IMR-90 (cell line): ENCODE measurements around the gene IGHMBP2.

Source experiments
- CHD1 ChIP-seq: IDR thresholded peaks from 2 replicates; pipeline ENCODE4 v1.6.1; 2012; ENCODE audit warnings: low read depth, low read length, improper control_type of control experiment
- FOS ChIP-seq: fragments of 150-350 bp; IDR thresholded peaks from 2 replicates; pipeline ENCODE4 v1.6.1; 2016; ENCODE audit warnings: low read depth, low read length
- MAFK ChIP-seq: IDR thresholded peaks from 2 replicates; pipeline ENCODE4 v1.6.1; 2012; ENCODE audit warnings: low read depth, low read length, improper control_type of control experiment
- MXI1 ChIP-seq: IDR thresholded peaks from 2 replicates; pipeline ENCODE4 v1.6.1; 2012; ENCODE audit warnings: low read depth, mild to moderate bottlenecking, low read length, moderate library complexity, borderline replicate concordance
- POLR2A ChIP-seq: IDR thresholded peaks from 2 replicates; pipeline ENCODE4 v1.6.1; 2012; ENCODE audit warnings: mild to moderate bottlenecking, low read depth, low read length
- RAD21 ChIP-seq: IDR thresholded peaks from 2 replicates; pipeline ENCODE4 v1.6.1; 2012; ENCODE audit warnings: low read length, improper control_type of control experiment
- RCOR1 ChIP-seq: IDR thresholded peaks from 2 replicates; pipeline ENCODE4 v1.6.1; 2012; ENCODE audit warnings: mild to moderate bottlenecking, low read length, improper control_type of control experiment; ENCODE audit not compliant: insufficient replicate concordance
- RFX5 ChIP-seq: IDR thresholded peaks from 2 replicates; pipeline ENCODE4 v1.8.0; 2012; ENCODE audit warnings: low read depth, mild to moderate bottlenecking, low read length, moderate library complexity
- SMC3 ChIP-seq: fragments of 150-350 bp; IDR thresholded peaks from 2 replicates; pipeline ENCODE4 v1.6.1; 2016; ENCODE audit warnings: low read depth, mild to moderate bottlenecking, antibody characterized with exemption, low read length, moderate library complexity
- TF ChIP-seq, protein P1 (sequence below): conservative IDR thresholded peaks from 2 replicates; pipeline ENCODE4 v1.5.1; 2012; ENCODE audit warnings: mild to moderate bottlenecking, low read depth, low read length, improper control_type of control experiment
- TF ChIP-seq, protein P2 (sequence below): fragments of 150-350 bp; IDR thresholded peaks from 2 replicates; pipeline ENCODE4 v1.6.1; 2017; ENCODE audit warnings: mild to moderate bottlenecking, antibody characterized with exemption, low read length, low read depth

GRCh38 chr11:68868221-68868835 is 35.4 kb upstream of the IGHMBP2 start:
- TF ChIP-seq, protein P1, sequence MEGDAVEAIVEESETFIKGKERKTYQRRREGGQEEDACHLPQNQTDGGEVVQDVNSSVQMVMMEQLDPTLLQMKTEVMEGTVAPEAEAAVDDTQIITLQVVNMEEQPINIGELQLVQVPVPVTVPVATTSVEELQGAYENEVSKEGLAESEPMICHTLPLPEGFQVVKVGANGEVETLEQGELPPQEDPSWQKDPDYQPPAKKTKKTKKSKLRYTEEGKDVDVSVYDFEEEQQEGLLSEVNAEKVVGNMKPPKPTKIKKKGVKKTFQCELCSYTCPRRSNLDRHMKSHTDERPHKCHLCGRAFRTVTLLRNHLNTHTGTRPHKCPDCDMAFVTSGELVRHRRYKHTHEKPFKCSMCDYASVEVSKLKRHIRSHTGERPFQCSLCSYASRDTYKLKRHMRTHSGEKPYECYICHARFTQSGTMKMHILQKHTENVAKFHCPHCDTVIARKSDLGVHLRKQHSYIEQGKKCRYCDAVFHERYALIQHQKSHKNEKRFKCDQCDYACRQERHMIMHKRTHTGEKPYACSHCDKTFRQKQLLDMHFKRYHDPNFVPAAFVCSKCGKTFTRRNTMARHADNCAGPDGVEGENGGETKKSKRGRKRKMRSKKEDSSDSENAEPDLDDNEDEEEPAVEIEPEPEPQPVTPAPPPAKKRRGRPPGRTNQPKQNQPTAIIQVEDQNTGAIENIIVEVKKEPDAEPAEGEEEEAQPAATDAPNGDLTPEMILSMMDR = no peak
- TF ChIP-seq POLR2A (no peak), CHD1 (no peak), RFX5 (no peak), FOS (no peak), SMC3 (no peak), RAD21 (no peak), RCOR1 (no peak), MXI1 (no peak), MAFK (no peak)
- TF ChIP-seq, protein P2, sequence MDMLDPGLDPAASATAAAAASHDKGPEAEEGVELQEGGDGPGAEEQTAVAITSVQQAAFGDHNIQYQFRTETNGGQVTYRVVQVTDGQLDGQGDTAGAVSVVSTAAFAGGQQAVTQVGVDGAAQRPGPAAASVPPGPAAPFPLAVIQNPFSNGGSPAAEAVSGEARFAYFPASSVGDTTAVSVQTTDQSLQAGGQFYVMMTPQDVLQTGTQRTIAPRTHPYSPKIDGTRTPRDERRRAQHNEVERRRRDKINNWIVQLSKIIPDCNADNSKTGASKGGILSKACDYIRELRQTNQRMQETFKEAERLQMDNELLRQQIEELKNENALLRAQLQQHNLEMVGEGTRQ = no peak
